OCI-LY3 (cell line): ENCODE data around the gene KPNB1.

ENCODE experiments used
- H2AFZ ChIP-seq: fragments of 200-600, 300-600 bp; shearing (Covaris generic); 2 replicates; pipeline ENCODE4 v1.6.0; 2014; ENCODE audit warnings: antibody characterized with exemption, low read depth, low read length
- H3K27ac ChIP-seq: fragments of 200-600, 300-600 bp; sonication (generic); 2 replicates; pipeline ENCODE4 v1.5.1; 2014; ENCODE audit warnings: mild to moderate bottlenecking, low read length, moderate library complexity, mixed read lengths
- H3K27me3 ChIP-seq: fragments of 200-600, 300-600 bp; sonication (generic); 2 replicates; pipeline ENCODE4 v1.6.1; 2014; ENCODE audit warnings: low read depth, low read length, mixed read lengths
- H3K36me3 ChIP-seq: fragments of 200-600, 300-600 bp; sonication (generic); replicated peaks from 2 replicates; pipeline ENCODE3; 2014; ENCODE audit warnings: low read depth, low read length, mixed read lengths
- H3K4me1 ChIP-seq: fragments of 300-600, 200-600 bp; sonication (generic); 2 replicates; pipeline ENCODE4 v1.6.1; 2014; ENCODE audit warnings: low read length, mixed read lengths
- H3K4me2 ChIP-seq: fragments of 200-600, 300-600 bp; sonication (generic); 2 replicates; pipeline ENCODE4 v1.6.1; 2014; ENCODE audit warnings: low read length, mixed read lengths
- H3K4me3 ChIP-seq: fragments of 300-600, 200-600 bp; sonication (generic); 2 replicates; pipeline ENCODE4 v1.5.1; 2014; ENCODE audit warnings: antibody characterized with exemption, mild to moderate bottlenecking, low read length, moderate library complexity
- H3K79me2 ChIP-seq: fragments of 300-600, 200-600 bp; shearing (Covaris generic); 2 replicates; pipeline ENCODE4 v1.6.1; 2014; ENCODE audit warnings: mild to moderate bottlenecking, low read length, mixed read lengths
- H3K9ac ChIP-seq: fragments of 300-600, 200-600 bp; shearing (Covaris generic); 2 replicates; pipeline ENCODE4 v1.6.0; 2014; ENCODE audit warnings: mild to moderate bottlenecking, low read length, moderate library complexity
- H3K9me3 ChIP-seq: fragments of 200-600, 300-600 bp; shearing (Covaris generic); 2 replicates; pipeline ENCODE4 v1.6.1; 2014; ENCODE audit warnings: low read length, mixed read lengths; ENCODE audit not compliant: insufficient read depth
- H4K20me1 ChIP-seq: fragments of 200-600, 300-600 bp; sonication (generic); 2 replicates; pipeline ENCODE4 v1.6.1; 2016; ENCODE audit warnings: low read length, mixed read lengths; ENCODE audit not compliant: insufficient read depth
- CTCF ChIP-seq: fragments of 200-600, 300-600 bp; sonication (generic); IDR thresholded peaks from 2 replicates; pipeline ENCODE4 v1.5.1; 2014; ENCODE audit warnings: antibody characterized with exemption, low read length, low read depth
- EZH2phosphoT487 ChIP-seq: fragments of 200-600 bp; shearing (Covaris generic); IDR thresholded peaks from 2 replicates; pipeline ENCODE4 v1.6.1; 2018; ENCODE audit warnings: antibody characterized with exemption, mixed run types, low read depth

KPNB1 gene

GRCh38 chr17:47670064-47670463 is 20.3 kb downstream of the KPNB1 start:
- peaks cover 9% of the 10 kb centered on the region; the same call in 1 of the 2 replicates for H4K20me1 ChIP-seq
- peaks cover 17% of the 10 kb centered on the region for H3K79me2 ChIP-seq
- H3K4me2 ChIP-seq, result no peak overlapping the region

DNA sequence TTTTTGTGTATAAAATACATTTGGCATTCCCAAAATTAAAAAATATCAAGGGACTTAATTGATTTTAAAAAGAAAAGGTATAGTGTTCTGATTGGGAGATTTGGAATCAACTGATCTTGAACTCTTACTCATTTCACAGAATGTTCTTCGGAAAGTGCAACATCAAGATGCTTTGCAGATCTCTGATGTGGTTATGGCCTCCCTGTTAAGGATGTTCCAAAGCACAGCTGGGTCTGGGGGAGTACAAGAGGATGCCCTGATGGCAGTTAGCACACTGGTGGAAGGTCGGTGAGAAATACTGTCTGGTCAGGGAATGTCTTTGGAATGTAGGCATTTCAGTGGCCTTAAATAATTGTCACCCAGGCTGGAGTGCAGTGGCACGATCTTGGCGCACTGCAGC is 24.8 kb downstream of the KPNB1 start:
- no peaks in the 10 kb centered on the region for H4K20me1 ChIP-seq
- no peak overlapping the region for H3K9ac ChIP-seq
- H3K27ac ChIP-seq, result no peak overlapping the region
- H3K27me3 ChIP-seq, result no peaks in the 10 kb centered on the region
- H3K4me3 ChIP-seq, result no peak overlapping the region
- H3K4me2 ChIP-seq, result no peak overlapping the region
- H3K79me2 ChIP-seq, result peaks cover 6% of the 10 kb centered on the region; the same call in 1 of the 2 replicates
- H3K36me3 ChIP-seq, result peaks cover 75% of the 10 kb centered on the region
- H3K4me1 ChIP-seq, result no peaks in the 10 kb centered on the region
- H2AFZ ChIP-seq, result no peak overlapping the region
- TF ChIP-seq EZH2phosphoT487 (no peak), CTCF (no peak)
- H3K9me3 ChIP-seq, result no peaks in the 10 kb centered on the region

More at GRCh38 chr17:47670064-47670463, 20.3 kb downstream of the KPNB1 start:
- Histone ChIP-seq H3K27me3 (no peaks in the 10 kb centered on the region), H3K4me3 (no peak overlapping the region), H3K36me3 (peaks cover 73% of the 10 kb centered on the region), H3K9ac (no peak overlapping the region), H3K4me1 (no peaks in the 10 kb centered on the region), H2AFZ (no peak overlapping the region), H3K9me3 (no peaks in the 10 kb centered on the region), H3K27ac (no peak overlapping the region)
- TF ChIP-seq CTCF (no peak), EZH2phosphoT487 (no peak)

- TF ChIP-seq EZH2phosphoT487 (no peak), CTCF (no peak)
- Histone ChIP-seq H3K27ac (no peak overlapping the region), H3K4me1 (no peaks in the 10 kb centered on the region), H4K20me1 (peaks cover 5% of the 10 kb centered on the region; the same call in 1 of the 2 replicates), H2AFZ (no peak overlapping the region), H3K9ac (no peak overlapping the region), H3K4me2 (no peak overlapping the region), H3K9me3 (no peaks in the 10 kb centered on the region), H3K27me3 (no peaks in the 10 kb centered on the region), H3K79me2 (peaks cover 6% of the 10 kb centered on the region; the same call in 1 of the 2 replicates), H3K4me3 (no peak overlapping the region), H3K36me3 (peaks cover 73% of the 10 kb centered on the region)
Observed at GRCh38 chr17:47675380-47676198, 25.9 kb downstream of the KPNB1 start.

DNA sequence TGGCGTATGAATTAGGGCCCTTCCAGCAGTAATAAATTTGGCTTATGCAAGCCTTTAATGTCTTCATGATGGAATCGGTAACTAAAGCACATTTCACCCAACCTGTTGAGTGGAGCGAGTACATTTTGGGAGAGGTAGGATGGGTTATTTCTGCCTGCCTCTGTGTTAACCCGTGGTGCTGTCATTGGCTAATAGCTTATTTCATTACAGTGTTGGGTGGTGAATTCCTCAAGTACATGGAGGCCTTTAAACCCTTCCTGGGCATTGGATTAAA is 26.4 kb downstream of the KPNB1 start:
- H3K4me2 ChIP-seq, result no peak overlapping the region
- no peak for TF ChIP-seq CTCF
- no peak for TF ChIP-seq EZH2phosphoT487
- no peaks in the 10 kb centered on the region for H3K27me3 ChIP-seq
- H3K79me2 ChIP-seq, result peaks cover 6% of the 10 kb centered on the region; the same call in 1 of the 2 replicates
- H2AFZ ChIP-seq, result no peak overlapping the region
- peaks cover 7% of the 10 kb centered on the region; the same call in 1 of the 2 replicates for H4K20me1 ChIP-seq
- no peaks in the 10 kb centered on the region for H3K9me3 ChIP-seq
- H3K36me3 ChIP-seq, result peaks cover 73% of the 10 kb centered on the region
- no peak overlapping the region for H3K27ac ChIP-seq
- no peak overlapping the region for H3K9ac ChIP-seq
- no peak overlapping the region for H3K4me3 ChIP-seq
- no peaks in the 10 kb centered on the region for H3K4me1 ChIP-seq
